HUES6 (cell line): ENCODE results near the gene EFHD2.
"Not testable (repeated sequence)": the region's sequence is repeated elsewhere in the genome, so short reads cannot be mapped to it uniquely, and the experiment has no call there.

Experiments
- H3K27ac ChIP-seq: 2 replicates; pipeline ENCODE4 v1.7.0; 2013; ENCODE audit warnings: low read depth, mild to moderate bottlenecking, low read length, inconsistent platforms
- H3K27me3 ChIP-seq: 2 replicates; pipeline ENCODE4 v1.6.1; 2013; ENCODE audit warnings: low read length; ENCODE audit not compliant: control insufficient read depth, insufficient read depth
- H3K36me3 ChIP-seq: 2 replicates; pipeline ENCODE4 v1.6.1; 2013; ENCODE audit warnings: low read length; ENCODE audit not compliant: control insufficient read depth, insufficient read depth
- H3K4me1 ChIP-seq: 2 replicates; pipeline ENCODE4 v1.6.1; 2013; ENCODE audit warnings: low read length; ENCODE audit not compliant: control insufficient read depth, insufficient read depth
- H3K4me3 ChIP-seq: 2 replicates; pipeline ENCODE4 v1.5.1; 2013; ENCODE audit warnings: low read depth, low read length
- H3K9ac ChIP-seq: one replicate; pipeline ENCODE4 v1.6.1; 2013; ENCODE audit warnings: mild to moderate bottlenecking, low read length
- H3K9me3 ChIP-seq: 2 replicates; pipeline ENCODE4 v1.6.1; 2013; ENCODE audit warnings: low read depth, low read length; ENCODE audit not compliant: control insufficient read depth, insufficient read depth

Gene EFHD2

GRCh38 chr1:15434739-15435138, 25.1 kb downstream of the EFHD2 start:
- not testable (repeated sequence) for H3K36me3 ChIP-seq, H3K27me3 ChIP-seq, H3K4me3 ChIP-seq, H3K4me1 ChIP-seq, H3K9me3 ChIP-seq, H3K9ac ChIP-seq, H3K27ac ChIP-seq

- Histone ChIP-seq H3K9ac (no peak overlapping the region), H3K27ac (no peak overlapping the region), H3K36me3 (no peaks in the 10 kb centered on the region), H3K4me3 (no peak overlapping the region), H3K27me3 (no peaks in the 10 kb centered on the region), H3K9me3 (no peaks in the 10 kb centered on the region), H3K4me1 (no peaks in the 10 kb centered on the region; the same call in 1 of the 2 replicates)
Measured at GRCh38 chr1:15435239-15436077, 25.8 kb downstream of the EFHD2 start.

- no peaks in the 10 kb centered on the region for H3K36me3 ChIP-seq
Measured at GRCh38 chr1:15436881-15437442, 27.3 kb downstream of the EFHD2 start.

GRCh38 chr1:15439325-15439724, 29.6 kb downstream of the EFHD2 start:
- Histone ChIP-seq H3K36me3 (no peaks in the 10 kb centered on the region), H3K27me3 (no peaks in the 10 kb centered on the region), H3K9me3 (no peaks in the 10 kb centered on the region), H3K9ac (no peak overlapping the region), H3K4me1 (no peaks in the 10 kb centered on the region), H3K4me3 (no peak overlapping the region), H3K27ac (no peak overlapping the region)

More at GRCh38 chr1:15436881-15437442, 27.3 kb downstream of the EFHD2 start:
- no peak overlapping the region for H3K4me3 ChIP-seq
- H3K4me1 ChIP-seq = no peaks in the 10 kb centered on the region; the same call in 1 of the 2 replicates
- H3K9ac ChIP-seq = no peak overlapping the region
- no peaks in the 10 kb centered on the region for H3K9me3 ChIP-seq
- no peaks in the 10 kb centered on the region for H3K27me3 ChIP-seq
- H3K27ac ChIP-seq = no peak overlapping the region

- H3K9ac ChIP-seq = no peak overlapping the region
- H3K27ac ChIP-seq = no peak overlapping the region
- H3K4me1 ChIP-seq = no peaks in the 10 kb centered on the region
- H3K4me3 ChIP-seq = no peak overlapping the region
- H3K36me3 ChIP-seq = no peaks in the 10 kb centered on the region
- H3K27me3 ChIP-seq = no peaks in the 10 kb centered on the region
- no peaks in the 10 kb centered on the region for H3K9me3 ChIP-seq
Measured at GRCh38 chr1:15440357-15440756, 30.7 kb downstream of the EFHD2 start.

GRCh38 chr1:15441247-15441646, 31.6 kb downstream of the EFHD2 start:
- H3K4me1 ChIP-seq = no peaks in the 10 kb centered on the region
- H3K27ac ChIP-seq = no peak overlapping the region
- no peak overlapping the region for H3K9ac ChIP-seq
- no peak overlapping the region for H3K4me3 ChIP-seq
- no peaks in the 10 kb centered on the region for H3K27me3 ChIP-seq
- H3K36me3 ChIP-seq = no peaks in the 10 kb centered on the region
- no peaks in the 10 kb centered on the region for H3K9me3 ChIP-seq

GRCh38 chr1:15442119-15442518, 32.4 kb downstream of the EFHD2 start:
- Histone ChIP-seq H3K4me1 (no peaks in the 10 kb centered on the region), H3K27me3 (no peaks in the 10 kb centered on the region), H3K9me3 (no peaks in the 10 kb centered on the region), H3K4me3 (no peak overlapping the region), H3K36me3 (no peaks in the 10 kb centered on the region), H3K9ac (no peak overlapping the region), H3K27ac (no peak overlapping the region)

GRCh38 chr1:15442759-15443158, 33.1 kb downstream of the EFHD2 start:
- H3K9me3 ChIP-seq = no peaks in the 10 kb centered on the region

GRCh38 chr1:15443281-15443680, 33.6 kb downstream of the EFHD2 start:
- Histone ChIP-seq H3K27me3 (no peaks in the 10 kb centered on the region), H3K4me1 (no peaks in the 10 kb centered on the region), H3K36me3 (no peaks in the 10 kb centered on the region), H3K4me3 (no peak overlapping the region), H3K27ac (no peak overlapping the region), H3K9ac (no peak overlapping the region), H3K9me3 (no peaks in the 10 kb centered on the region)

More at GRCh38 chr1:15442759-15443158, 33.1 kb downstream of the EFHD2 start:
- no peak overlapping the region for H3K4me3 ChIP-seq
- no peaks in the 10 kb centered on the region for H3K27me3 ChIP-seq
- no peaks in the 10 kb centered on the region for H3K36me3 ChIP-seq
- no peak overlapping the region for H3K9ac ChIP-seq
- H3K4me1 ChIP-seq = no peaks in the 10 kb centered on the region
- no peak overlapping the region for H3K27ac ChIP-seq

GRCh38 chr1:15444468-15445389, 35.0 kb downstream of the EFHD2 start:
- no peaks in the 10 kb centered on the region for H3K36me3 ChIP-seq
- no peak overlapping the region for H3K9ac ChIP-seq
- H3K9me3 ChIP-seq = no peaks in the 10 kb centered on the region
- H3K27me3 ChIP-seq = no peaks in the 10 kb centered on the region
- H3K27ac ChIP-seq = no peak overlapping the region
- H3K4me3 ChIP-seq = no peak overlapping the region
- H3K4me1 ChIP-seq = no peaks in the 10 kb centered on the region
